ENCODE measurements around the gene ZBTB43. TPM values are rescaled to one million over a fixed set of nuclear protein-coding genes. Genes with fewer than 3 reads are reported as not detected.

Gene ZBTB43
- total and polyA plus RNA-seq, 2 of the 4 experiments (the other 2 are of a cell fraction): 4.5 to 15.1 TPM

GRCh38 chr9:126851286-126851880 lies 46.5 kb downstream of the ZBTB43 start:
- no peak for ATAC-seq (ENCODE audit: low read depth)
- no peaks in the 10 kb centered on the region for H3K4me1 ChIP-seq (ENCODE audit: control insufficient read depth, insufficient read depth, low read length)
- H3K27ac ChIP-seq (ENCODE audit: insufficient read depth, low read length): no peak overlapping the region
- H2AFZ ChIP-seq (replicated peaks; ENCODE audit: low read length, poor library complexity): no peak overlapping the region
- no peak overlapping the region for H4K91ac ChIP-seq (ENCODE audit: insufficient read depth, low read depth, low read length)
- DNase-seq: no peak
- no peak overlapping the region for H2AK5ac ChIP-seq (ENCODE audit: low read depth, low read length)
- dilution Hi-C loops (cut with HindIII; ENCODE audit: low sequenced_read_pairs, unreplicated experiment) (no loop called here), intact Hi-C loops (cut with micrococcal nuclease) (no loop called here), in situ Hi-C loops (cut with MboI; ENCODE audit: low sequenced_read_pairs) (no loop called here)
- WGBS, 2 experiments (ENCODE audit: extremely low coverage in 2 of 2, insufficient read length in 1 of 2): 100% methylated on average over 2 of the region's 6 CpGs; no CpG with 5 or more reads in 1 of the 2 experiments
- ChIA-PET CTCF (interaction anchor here (1.1 kb wide), 1 partner anchor 8 kb away, joined by 3 read pairs; no protein-coding TSS in a partner anchor), POLR2A (ENCODE audit: unreplicated experiment) (no interaction called here)
- H3K9ac ChIP-seq (ENCODE audit: low read depth, low read length): no peak overlapping the region
- H3K18ac ChIP-seq (ENCODE audit: low read depth, low read length): no peak overlapping the region
- no peaks in the 10 kb centered on the region for H3K9me3 ChIP-seq (ENCODE audit: control insufficient read depth, insufficient read depth, low read length)
- no peak overlapping the region for H2BK120ac ChIP-seq (ENCODE audit: low read depth, low read length)
- no peaks in the 10 kb centered on the region for H4K20me1 ChIP-seq (ENCODE audit: insufficient read depth, low read length)
- H2BK15ac ChIP-seq (ENCODE audit: low read depth, low read length): no peak overlapping the region
- no peaks in the 10 kb centered on the region for H3K9me1 ChIP-seq (ENCODE audit: insufficient read depth, low read length)
- no peak overlapping the region for H3K56ac ChIP-seq (ENCODE audit: extremely low read depth, insufficient read depth, low read length)
- H3K14ac ChIP-seq (replicated peaks; ENCODE audit: low read depth, low read length): no peak overlapping the region
- no peak overlapping the region for H2BK5ac ChIP-seq (ENCODE audit: low read depth, low read length, poor library complexity, severe bottlenecking)
- H4K8ac ChIP-seq (ENCODE audit: low read depth in 2 of 2, low read length in 2 of 2): no peak overlapping the region
- peaks cover 38% of the 10 kb centered on the region for H3K27me3 ChIP-seq (ENCODE audit: control insufficient read depth, insufficient read depth, low read length)
- H2BK20ac ChIP-seq (ENCODE audit: low read depth, low read length): no peak overlapping the region
- H3K23ac ChIP-seq (ENCODE audit: low read depth, low read length): no peak overlapping the region
- no TSS peak for BruUV-seq (replicated peaks)
- no peak overlapping the region for H3K4me3 ChIP-seq (ENCODE audit: insufficient read depth, low read depth, low read length)
- H3K4me2 ChIP-seq (ENCODE audit: low read depth, low read length): no peak overlapping the region
- H3K79me1 ChIP-seq (ENCODE audit: low read depth in 1 of 2, low read length in 2 of 2): no peaks in the 10 kb centered on the region
- H4K5ac ChIP-seq (ENCODE audit: low read depth, low read length): no peak overlapping the region
- H2AK9ac ChIP-seq (replicated peaks; ENCODE audit: low read depth, low read length, poor library complexity): no peak overlapping the region
- no peaks in the 10 kb centered on the region for H3K36me3 ChIP-seq (ENCODE audit: control insufficient read depth, insufficient read depth, low read length)
- H3K4ac ChIP-seq (ENCODE audit: low read depth, low read length): no peak overlapping the region
- TF ChIP-seq BHLHE40 (IDR thresholded peaks at IDR 0.05; ENCODE audit: low read depth, low read length) (no peak), FOS (IDR thresholded peaks at IDR 0.05; ENCODE audit: low read depth, low read length) (no peak)
- TF ChIP-seq, protein P1, sequence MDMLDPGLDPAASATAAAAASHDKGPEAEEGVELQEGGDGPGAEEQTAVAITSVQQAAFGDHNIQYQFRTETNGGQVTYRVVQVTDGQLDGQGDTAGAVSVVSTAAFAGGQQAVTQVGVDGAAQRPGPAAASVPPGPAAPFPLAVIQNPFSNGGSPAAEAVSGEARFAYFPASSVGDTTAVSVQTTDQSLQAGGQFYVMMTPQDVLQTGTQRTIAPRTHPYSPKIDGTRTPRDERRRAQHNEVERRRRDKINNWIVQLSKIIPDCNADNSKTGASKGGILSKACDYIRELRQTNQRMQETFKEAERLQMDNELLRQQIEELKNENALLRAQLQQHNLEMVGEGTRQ (IDR thresholded peaks at IDR 0.05; ENCODE audit: low read depth, low read length): no peak
- TF ChIP-seq, protein P2, sequence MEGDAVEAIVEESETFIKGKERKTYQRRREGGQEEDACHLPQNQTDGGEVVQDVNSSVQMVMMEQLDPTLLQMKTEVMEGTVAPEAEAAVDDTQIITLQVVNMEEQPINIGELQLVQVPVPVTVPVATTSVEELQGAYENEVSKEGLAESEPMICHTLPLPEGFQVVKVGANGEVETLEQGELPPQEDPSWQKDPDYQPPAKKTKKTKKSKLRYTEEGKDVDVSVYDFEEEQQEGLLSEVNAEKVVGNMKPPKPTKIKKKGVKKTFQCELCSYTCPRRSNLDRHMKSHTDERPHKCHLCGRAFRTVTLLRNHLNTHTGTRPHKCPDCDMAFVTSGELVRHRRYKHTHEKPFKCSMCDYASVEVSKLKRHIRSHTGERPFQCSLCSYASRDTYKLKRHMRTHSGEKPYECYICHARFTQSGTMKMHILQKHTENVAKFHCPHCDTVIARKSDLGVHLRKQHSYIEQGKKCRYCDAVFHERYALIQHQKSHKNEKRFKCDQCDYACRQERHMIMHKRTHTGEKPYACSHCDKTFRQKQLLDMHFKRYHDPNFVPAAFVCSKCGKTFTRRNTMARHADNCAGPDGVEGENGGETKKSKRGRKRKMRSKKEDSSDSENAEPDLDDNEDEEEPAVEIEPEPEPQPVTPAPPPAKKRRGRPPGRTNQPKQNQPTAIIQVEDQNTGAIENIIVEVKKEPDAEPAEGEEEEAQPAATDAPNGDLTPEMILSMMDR (conservative IDR thresholded peaks at IDR 0.05; ENCODE audit: low read depth, low read length): no peak

Measured in IMR-90 (cell line).